Adrenal gland (tissue), 5 donors: ENCODE data around the gene SOX2.

Source experiments
- POLR2A ChIP-seq, 2 donors: fragments of 450-650 bp; IDR thresholded peaks; one replicate each; pipeline ENCODE4 v1.6.1; 2017; ENCODE audit warnings: antibody characterized with exemption in 2 of 2, mild to moderate bottlenecking in 2 of 2, moderate library complexity in 1 of 2
- TF ChIP-seq, protein P1 (sequence below), 6 experiments: fragments of 450-650 bp in 4 of 6; fragments of 200-600 bp in 2 of 6; sonication (generic) in 1 of 6; IDR thresholded peaks; 1 replicate in 5 of 6; 2 replicates in 1 of 6; pipeline versions ENCODE4 v1.5.1 to v1.8.0; 2016 to 2021; ENCODE audit warnings: antibody characterized with exemption in 6 of 6, mild to moderate bottlenecking in 2 of 6, moderate library complexity in 1 of 6
- donor health status: DM: no; HTN: no; CAD: no.

DNA sequence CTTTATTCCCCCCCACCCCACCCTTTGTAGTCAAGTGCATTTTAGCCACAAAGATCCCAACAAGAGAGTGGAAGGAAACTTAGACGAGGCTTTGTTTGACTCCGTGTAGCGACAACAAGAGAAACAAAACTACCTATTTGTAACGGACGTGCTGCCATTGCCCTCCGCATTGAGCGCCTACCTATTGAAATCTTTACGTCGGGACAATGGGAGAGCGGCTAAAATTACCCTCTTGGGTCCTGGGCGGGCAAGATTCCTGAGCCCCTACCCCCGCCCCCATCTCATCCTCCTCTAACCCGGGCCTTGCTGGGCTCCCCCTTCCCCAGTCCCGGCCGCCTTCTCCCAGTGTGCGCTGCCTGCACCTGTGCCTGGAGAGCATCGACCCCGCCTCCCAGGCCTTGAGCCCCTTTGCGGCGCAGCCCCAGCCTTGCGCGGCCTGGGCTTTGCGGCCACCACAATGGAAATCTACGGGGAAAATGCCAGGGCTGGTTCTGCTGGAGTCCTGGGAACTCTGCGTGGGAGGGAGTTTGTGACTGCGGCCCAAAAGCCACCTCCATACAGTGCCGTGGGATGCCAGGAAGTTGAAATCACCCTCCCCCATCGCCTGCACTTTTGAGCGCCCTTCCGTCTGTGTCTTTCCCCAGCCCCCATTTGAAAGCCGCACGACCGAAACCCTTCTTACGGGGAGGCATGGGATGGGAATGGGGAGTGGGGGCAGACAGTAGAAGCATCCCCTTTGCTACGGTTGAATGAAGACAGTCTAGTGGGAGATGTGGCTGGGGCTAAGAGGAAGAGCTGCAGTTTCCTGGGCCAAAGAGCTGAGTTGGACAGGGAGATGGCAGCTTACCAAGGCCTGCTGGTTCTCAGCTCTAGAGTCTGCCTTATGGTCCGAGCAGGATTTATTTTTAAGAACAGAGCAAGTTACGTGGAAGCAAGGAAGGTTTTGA is 1.1 kb upstream of the SOX2 start:
- TF ChIP-seq, protein P1, sequence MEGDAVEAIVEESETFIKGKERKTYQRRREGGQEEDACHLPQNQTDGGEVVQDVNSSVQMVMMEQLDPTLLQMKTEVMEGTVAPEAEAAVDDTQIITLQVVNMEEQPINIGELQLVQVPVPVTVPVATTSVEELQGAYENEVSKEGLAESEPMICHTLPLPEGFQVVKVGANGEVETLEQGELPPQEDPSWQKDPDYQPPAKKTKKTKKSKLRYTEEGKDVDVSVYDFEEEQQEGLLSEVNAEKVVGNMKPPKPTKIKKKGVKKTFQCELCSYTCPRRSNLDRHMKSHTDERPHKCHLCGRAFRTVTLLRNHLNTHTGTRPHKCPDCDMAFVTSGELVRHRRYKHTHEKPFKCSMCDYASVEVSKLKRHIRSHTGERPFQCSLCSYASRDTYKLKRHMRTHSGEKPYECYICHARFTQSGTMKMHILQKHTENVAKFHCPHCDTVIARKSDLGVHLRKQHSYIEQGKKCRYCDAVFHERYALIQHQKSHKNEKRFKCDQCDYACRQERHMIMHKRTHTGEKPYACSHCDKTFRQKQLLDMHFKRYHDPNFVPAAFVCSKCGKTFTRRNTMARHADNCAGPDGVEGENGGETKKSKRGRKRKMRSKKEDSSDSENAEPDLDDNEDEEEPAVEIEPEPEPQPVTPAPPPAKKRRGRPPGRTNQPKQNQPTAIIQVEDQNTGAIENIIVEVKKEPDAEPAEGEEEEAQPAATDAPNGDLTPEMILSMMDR (IDR thresholded peaks at IDR 0.05), result no peak
- TF ChIP-seq POLR2A (IDR thresholded peaks at IDR 0.05), result no peak
